ENCODE results near the gene COL19A1.

Gene COL19A1

GRCh38 chr6:70062010-70062409 is 195.7 kb downstream of the COL19A1 start:
- DNase-seq: no peak

GRCh38 chr6:70072540-70073179 is 206.3 kb downstream of the COL19A1 start:
- no peak for DNase-seq

- DNase-seq: no peak
Measured at GRCh38 chr6:70073637-70074036, 207.3 kb downstream of the COL19A1 start.

GRCh38 chr6:70079241-70079640 is 212.9 kb downstream of the COL19A1 start:
- no peak for DNase-seq

- no peak for DNase-seq
Measured at GRCh38 chr6:70080443-70081070, 214.2 kb downstream of the COL19A1 start.

- no peak for DNase-seq
Measured at GRCh38 chr6:70082830-70083229, 216.5 kb downstream of the COL19A1 start.

GRCh38 chr6:70086806-70087205 is 220.4 kb downstream of the COL19A1 start:
- no peak for DNase-seq

GRCh38 chr6:70094156-70094555 is 227.8 kb downstream of the COL19A1 start:
- DNase-seq: no peak

GRCh38 chr6:70099732-70100131 is 233.4 kb downstream of the COL19A1 start:
- no peak for DNase-seq

- no peak for DNase-seq
Measured at GRCh38 chr6:70103798-70104197, 237.4 kb downstream of the COL19A1 start.

- DNase-seq: peak in 1 of 2 experiments; percentile 22
Measured at GRCh38 chr6:70107852-70108629, 241.7 kb downstream of the COL19A1 start.

GRCh38 chr6:70110126-70111022 is 244.0 kb downstream of the COL19A1 start:
- no peak for DNase-seq

- DNase-seq: no peak
Measured at GRCh38 chr6:70111737-70112136, 245.4 kb downstream of the COL19A1 start.

- DNase-seq: no peak
Measured at GRCh38 chr6:70112716-70113115, 246.4 kb downstream of the COL19A1 start.

- no peak for DNase-seq
Measured at GRCh38 chr6:70113171-70113570, 246.8 kb downstream of the COL19A1 start.

GRCh38 chr6:70118670-70119069 is 252.3 kb downstream of the COL19A1 start:
- DNase-seq: no peak

GRCh38 chr6:70119218-70119835 is 253.0 kb downstream of the COL19A1 start:
- no peak for DNase-seq

GRCh38 chr6:70124443-70124842 is 258.1 kb downstream of the COL19A1 start:
- DNase-seq: no peak

- no peak for DNase-seq
Measured at GRCh38 chr6:70124882-70125545, 258.7 kb downstream of the COL19A1 start.

GRCh38 chr6:70125602-70126001 is 259.2 kb downstream of the COL19A1 start:
- DNase-seq: no peak

GRCh38 chr6:70129341-70129740 is 263.0 kb downstream of the COL19A1 start:
- DNase-seq: no peak

- no peak for DNase-seq
Measured at GRCh38 chr6:70130865-70131264, 264.5 kb downstream of the COL19A1 start.

Data from SHP77 (cell line).